Lower leg skin (tissue), 4 donors: ENCODE results near the gene YIPF2. TPM values are rescaled to one million over a fixed set of nuclear protein-coding genes. Genes with fewer than 3 reads are reported as not detected.
A peak's percentile ranks its signal among the peaks of the same experiment; 100 is the strongest.

Experiments
- DNase-seq, 2 donors: peaks; one replicate each; pipeline ENCODE4 v3.0.0-alpha.2; 2019; ENCODE audit warnings: low spot score in 2 of 2
- H3K4me3 ChIP-seq: fragments of 200-600 bp; sonication (generic); 2 replicates; pipeline ENCODE4 v1.5.1; 2017; ENCODE audit warnings: mild to moderate bottlenecking, low read depth; ENCODE audit not compliant: poor library complexity, severe bottlenecking
- POLR2A ChIP-seq, 2 donors: fragments of 450-650 bp; IDR thresholded peaks; one replicate each; pipeline ENCODE4 v1.6.1; 2016 to 2017; ENCODE audit warnings: antibody characterized with exemption in 2 of 2, mild to moderate bottlenecking in 1 of 2, moderate library complexity in 1 of 2
- WGBS, 2 donors: methylation state at CpG; one replicate each; pipeline ENCODE4 v1.1.5; 2018; 5-methylcytosine and 5-hydroxymethylcytosine counted together
- intact Hi-C: fragments of 100-400 bp; cut with DNase I; formaldehyde crosslinking; loops from one replicate; pipeline ENCODE4 v1.15.0; 2023; ENCODE audit warnings: low total_unique reads
- total RNA-seq, 4 donors: library from RNA; depleted of rRNA; stranded (reverse); fragments of >200 nt; gene quantifications; one replicate each; pipeline ENCODE4 v1.1.0, GENCODE V29; 2016
- TF ChIP-seq, protein P1 (sequence below), 3 donors: fragments of 450-650 bp; IDR thresholded peaks; one replicate each; pipeline ENCODE4 v1.5.1; 2016; ENCODE audit warnings: antibody characterized with exemption in 3 of 3, mild to moderate bottlenecking in 3 of 3, moderate library complexity in 2 of 3

YIPF2 gene
- 10 to 100 TPM; 38.4 to 55.3 (median 47.8) TPM for total RNA-seq

DNA sequence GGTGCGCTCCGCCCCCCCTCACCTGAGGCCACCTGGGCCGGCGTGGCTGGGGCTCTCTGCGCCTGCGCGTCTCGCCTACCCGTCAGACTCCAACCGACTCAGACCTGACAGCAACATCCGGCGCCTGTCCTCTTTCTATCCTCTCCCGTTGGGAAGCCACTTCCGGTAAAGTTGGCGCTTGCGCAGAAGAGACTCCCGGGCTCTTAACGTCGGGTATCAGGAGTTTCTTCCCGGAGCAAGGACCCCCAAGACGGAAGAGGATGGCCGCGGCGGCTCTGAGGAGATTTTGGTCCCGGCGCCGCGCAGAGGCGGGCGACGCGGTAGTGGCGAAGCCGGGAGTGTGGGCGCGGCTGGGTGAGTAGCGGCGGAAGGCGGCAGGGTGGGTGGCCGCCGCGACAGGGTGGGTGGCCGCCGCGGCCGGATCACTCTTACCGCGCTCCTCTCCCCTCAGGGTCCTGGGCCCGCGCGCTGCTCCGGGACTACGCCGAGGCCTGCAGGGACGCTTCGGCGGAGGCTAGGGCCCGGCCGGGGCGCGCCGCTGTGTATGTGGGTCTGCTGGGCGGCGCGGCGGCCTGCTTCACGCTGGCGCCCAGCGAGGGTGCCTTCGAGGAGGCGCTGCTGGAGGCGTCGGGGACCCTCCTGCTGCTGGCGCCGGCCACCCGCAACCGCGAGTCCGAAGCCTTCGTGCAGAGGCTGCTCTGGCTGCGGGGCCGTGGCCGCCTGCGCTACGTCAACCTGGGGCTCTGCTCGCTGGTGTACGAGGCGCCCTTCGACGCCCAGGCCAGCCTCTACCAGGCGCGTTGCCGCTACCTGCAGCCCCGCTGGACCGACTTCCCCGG, at the start of gene YIPF2, which contains the start of gene TIMM29:
TSS of gene YIPF2 (minus strand) at position 77 of the 839 bp plus-strand sequence. CDS start 229 bp downstream, outside the sequence.
TSS of gene TIMM29 (plus strand) at position 249 of the 839 bp plus-strand sequence. CDS start at position 261, 12 bp downstream.
- H3K4me3 ChIP-seq, result peak within 1 kb of the TSS; percentile 71
- 1% methylated on average over 43 to 53 of the region's 96 CpGs for WGBS, 2 donors
- DNase-seq, result peak; percentile 97 to 99
- intact Hi-C loops, result loop anchor here (10.0 kb wide), 1 partner anchor 54 kb away; the partner anchor contains the start of gene CARM1
- TF ChIP-seq POLR2A (IDR thresholded peaks at IDR 0.05), result no peak
- TF ChIP-seq, protein P1, sequence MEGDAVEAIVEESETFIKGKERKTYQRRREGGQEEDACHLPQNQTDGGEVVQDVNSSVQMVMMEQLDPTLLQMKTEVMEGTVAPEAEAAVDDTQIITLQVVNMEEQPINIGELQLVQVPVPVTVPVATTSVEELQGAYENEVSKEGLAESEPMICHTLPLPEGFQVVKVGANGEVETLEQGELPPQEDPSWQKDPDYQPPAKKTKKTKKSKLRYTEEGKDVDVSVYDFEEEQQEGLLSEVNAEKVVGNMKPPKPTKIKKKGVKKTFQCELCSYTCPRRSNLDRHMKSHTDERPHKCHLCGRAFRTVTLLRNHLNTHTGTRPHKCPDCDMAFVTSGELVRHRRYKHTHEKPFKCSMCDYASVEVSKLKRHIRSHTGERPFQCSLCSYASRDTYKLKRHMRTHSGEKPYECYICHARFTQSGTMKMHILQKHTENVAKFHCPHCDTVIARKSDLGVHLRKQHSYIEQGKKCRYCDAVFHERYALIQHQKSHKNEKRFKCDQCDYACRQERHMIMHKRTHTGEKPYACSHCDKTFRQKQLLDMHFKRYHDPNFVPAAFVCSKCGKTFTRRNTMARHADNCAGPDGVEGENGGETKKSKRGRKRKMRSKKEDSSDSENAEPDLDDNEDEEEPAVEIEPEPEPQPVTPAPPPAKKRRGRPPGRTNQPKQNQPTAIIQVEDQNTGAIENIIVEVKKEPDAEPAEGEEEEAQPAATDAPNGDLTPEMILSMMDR (IDR thresholded peaks at IDR 0.05), result no peak

DNA sequence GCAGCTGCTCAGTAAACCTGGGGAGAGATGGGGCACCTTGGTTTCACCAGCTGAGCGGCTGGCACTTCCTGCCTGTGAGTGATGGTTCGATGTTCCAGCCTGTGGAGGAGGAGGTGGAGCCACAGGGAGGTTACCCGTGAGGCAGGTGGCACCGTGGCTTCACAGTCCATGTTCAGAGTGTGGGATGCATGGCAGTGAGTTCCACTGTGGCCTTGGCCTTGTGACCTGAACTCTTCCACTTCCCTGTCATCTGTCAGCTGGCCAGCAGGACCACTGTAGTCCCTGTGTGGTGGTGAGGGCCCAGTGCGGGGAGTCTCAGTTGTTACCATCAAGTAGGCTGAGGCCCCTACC, 49.3 kb upstream of the YIPF2 start:
- TF ChIP-seq, protein P1 (IDR thresholded peaks at IDR 0.05), result no peak
- no peak for TF ChIP-seq POLR2A (IDR thresholded peaks at IDR 0.05)
- intact Hi-C loops, result no loop called here
- H3K4me3 ChIP-seq, result no peak overlapping the region
- WGBS, 2 donors, result 57 to 79% methylated on average over 5 of the region's 5 CpGs
- no peak for DNase-seq

GRCh38 chr19:10976131-10976892, 47.9 kb upstream of the YIPF2 start:
- TF ChIP-seq POLR2A (IDR thresholded peaks at IDR 0.05), result no peak
- TF ChIP-seq, protein P1 (IDR thresholded peaks at IDR 0.05), result no peak
- DNase-seq, result no peak
- intact Hi-C loops, result no loop called here
- no peak overlapping the region for H3K4me3 ChIP-seq
- WGBS, 2 donors, result 68 to 69% methylated on average over 19 of the region's 19 CpGs

DNA sequence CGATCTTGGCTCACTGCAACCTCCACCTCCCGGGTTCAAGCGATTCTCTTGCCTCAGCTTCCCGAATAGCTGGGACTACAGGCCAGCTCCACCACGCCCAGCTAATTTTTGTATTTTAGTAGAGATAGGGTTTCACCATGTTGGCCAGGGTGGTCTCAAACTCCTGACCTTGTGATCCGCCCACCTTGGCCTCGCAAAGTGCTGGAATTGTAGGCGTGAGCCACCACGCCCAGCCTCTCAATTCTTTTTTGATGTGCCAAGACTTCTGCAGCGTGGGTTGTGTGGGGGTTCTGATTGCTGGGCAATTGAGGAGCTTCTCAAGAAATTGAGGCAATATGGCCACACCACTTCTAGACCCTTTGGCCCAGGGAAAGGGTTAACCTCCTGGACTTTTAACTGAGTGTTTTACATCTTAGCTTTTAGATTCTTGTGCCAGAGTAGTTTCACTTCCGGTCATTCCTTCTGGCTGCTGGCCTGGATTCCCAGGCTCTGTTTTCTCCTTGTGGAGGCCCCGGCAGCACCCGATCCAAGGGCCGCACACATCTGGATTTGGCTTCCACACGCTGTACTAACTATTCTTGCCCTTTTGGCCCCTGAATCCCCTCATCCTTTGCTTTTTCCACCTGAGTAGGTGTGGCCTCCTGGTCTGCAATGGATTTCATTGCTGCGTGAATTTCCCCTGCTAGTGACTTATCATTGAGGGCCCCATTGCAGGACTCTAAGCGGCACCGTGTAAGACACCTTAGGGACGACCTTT, 47.1 kb upstream of the YIPF2 start:
- 63% methylated on average over 19 of the region's 19 CpGs for WGBS, 2 donors
- intact Hi-C loops, result no loop called here
- no peak overlapping the region for H3K4me3 ChIP-seq
- no peak for TF ChIP-seq POLR2A (IDR thresholded peaks at IDR 0.05)
- TF ChIP-seq, protein P1 (IDR thresholded peaks at IDR 0.05), result no peak
- DNase-seq, result no peak

DNA sequence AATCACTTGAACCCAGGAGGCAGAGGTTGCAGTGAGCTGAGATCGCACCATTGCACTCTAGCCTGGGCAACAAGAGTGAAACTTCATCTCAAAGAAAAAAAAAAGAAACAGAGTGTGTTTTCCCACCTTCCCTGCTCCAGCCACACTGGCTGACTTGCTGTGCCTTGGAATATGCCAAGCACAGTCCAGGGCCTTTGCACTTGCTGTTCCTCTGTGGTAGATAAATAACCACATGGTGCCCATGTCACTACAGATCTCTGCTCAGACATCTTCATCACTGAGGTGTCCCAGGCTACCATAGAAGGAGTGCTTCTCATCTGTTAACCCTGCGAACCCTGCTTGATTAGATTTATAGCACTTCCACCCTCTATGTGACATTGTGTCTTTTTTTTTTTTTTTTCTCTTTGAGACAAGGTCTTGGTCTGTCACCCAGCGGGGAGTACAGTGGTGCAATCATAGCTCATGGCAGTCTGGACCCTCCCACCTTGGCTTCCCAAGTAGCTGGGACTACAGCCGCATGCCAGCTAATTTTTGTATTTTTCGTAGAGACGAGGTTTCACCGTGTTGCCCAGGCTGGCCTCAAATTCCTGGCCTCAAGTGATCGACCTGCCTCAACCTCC, 42.8 kb upstream of the YIPF2 start:
- TF ChIP-seq, protein P1 (IDR thresholded peaks at IDR 0.05), result no peak
- no peak for TF ChIP-seq POLR2A (IDR thresholded peaks at IDR 0.05)
- no peak for DNase-seq
- WGBS, 2 donors, result 96 to 98% methylated on average over 8 of the region's 8 CpGs
- intact Hi-C loops, result no loop called here
- no peak overlapping the region for H3K4me3 ChIP-seq
